DOHH2 (cell line): ENCODE results near the gene DRD2.

Experiments used
- H3F3A ChIP-seq: fragments of 200-600 bp; sonication (generic), shearing (Covaris generic); 2 replicates; pipeline ENCODE4 v1.6.0; 2016; ENCODE audit warnings: antibody characterized with exemption, mild to moderate bottlenecking; ENCODE audit not compliant: control insufficient read depth, insufficient read depth
- H3K27ac ChIP-seq: fragments of 200-600 bp; sonication (generic); 2 replicates; pipeline ENCODE4 v1.5.1; 2014; ENCODE audit warnings: low read depth, mild to moderate bottlenecking, low read length, moderate library complexity
- H3K27me3 ChIP-seq: fragments of 200-600 bp; sonication (generic); 2 replicates; pipeline ENCODE4 v1.6.1; 2014; ENCODE audit warnings: mild to moderate bottlenecking, low read length, mixed read lengths; ENCODE audit not compliant: control insufficient read depth
- H3K36me3 ChIP-seq: fragments of 200-600 bp; sonication (generic); 2 replicates; pipeline ENCODE4 v1.6.1; 2014; ENCODE audit warnings: mild to moderate bottlenecking, low read length, moderate library complexity, mixed read lengths; ENCODE audit not compliant: control insufficient read depth
- H3K4me1 ChIP-seq: fragments of 200-600 bp; sonication (generic); 2 replicates; pipeline ENCODE4 v1.6.1; 2014; ENCODE audit warnings: mild to moderate bottlenecking, low read length, mixed read lengths; ENCODE audit not compliant: control insufficient read depth
- H3K4me2 ChIP-seq: fragments of 200-600 bp; sonication (generic); 2 replicates; pipeline ENCODE4 v1.6.0; 2014; ENCODE audit warnings: mild to moderate bottlenecking, low read length, moderate library complexity
- H3K4me3 ChIP-seq: fragments of 200-600 bp; sonication (generic); 2 replicates; pipeline ENCODE4 v1.5.1; 2014; ENCODE audit warnings: mild to moderate bottlenecking, low read length, mixed read lengths
- H3K79me2 ChIP-seq: fragments of 200-600 bp; sonication (generic); 2 replicates; pipeline ENCODE4 v1.6.1; 2014; ENCODE audit warnings: mild to moderate bottlenecking, low read length, mixed read lengths; ENCODE audit not compliant: control insufficient read depth
- H3K9me2 ChIP-seq: fragments of 200-600 bp; sonication (generic); replicated peaks from 2 replicates; pipeline ENCODE4 v1.6.1; 2014; ENCODE audit warnings: mild to moderate bottlenecking, low read length, mixed read lengths; ENCODE audit not compliant: control insufficient read depth
- H3K9me3 ChIP-seq: fragments of 200-600 bp; sonication (generic); 2 replicates; pipeline ENCODE4 v1.6.1; 2014; ENCODE audit warnings: antibody characterized with exemption, low read length, mixed read lengths; ENCODE audit not compliant: control insufficient read depth, insufficient read depth
- H4K20me1 ChIP-seq: fragments of 200-600 bp; sonication (generic); 2 replicates; pipeline ENCODE4 v1.6.0; 2014; ENCODE audit warnings: low read depth, mild to moderate bottlenecking, antibody characterized with exemption, low read length, moderate library complexity; ENCODE audit not compliant: control insufficient read depth, insufficient read depth
- EZH2phosphoT487 ChIP-seq: fragments of 200-600 bp; sonication (generic); IDR thresholded peaks from 2 replicates; pipeline ENCODE4 v1.6.1; 2017; ENCODE audit warnings: borderline replicate concordance, mild to moderate bottlenecking, antibody characterized with exemption, low read length, moderate library complexity, mixed read lengths
- TF ChIP-seq, protein P1 (sequence below): fragments of 200-600 bp; sonication (generic); IDR thresholded peaks from one replicate; pipeline ENCODE4 v1.5.1; 2014; ENCODE audit warnings: antibody characterized with exemption, mild to moderate bottlenecking, low read depth, low read length; ENCODE audit not compliant: poor library complexity, severe bottlenecking

Gene DRD2

DNA sequence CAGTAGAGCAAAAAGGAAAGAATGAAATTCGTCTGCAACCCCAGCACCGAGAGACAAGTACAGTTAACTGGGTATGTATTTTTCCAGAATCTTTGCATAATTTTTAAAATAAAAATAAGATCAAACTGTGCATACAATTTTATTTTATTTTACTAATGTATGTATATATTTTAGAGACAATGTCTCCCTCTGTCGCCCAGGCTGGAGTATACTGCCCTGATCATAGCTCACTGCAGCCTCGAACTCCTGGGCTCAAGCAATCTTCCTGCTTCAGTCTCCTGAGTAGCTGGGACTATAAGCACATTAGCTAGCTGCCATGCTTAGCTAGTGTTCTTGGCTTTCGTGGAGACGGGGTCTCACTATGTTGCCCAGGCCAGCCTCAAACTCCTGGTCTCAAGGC, 18.8 kb upstream of the DRD2 start:
- H3F3A ChIP-seq, result no peaks in the 10 kb centered on the region
- H3K4me2 ChIP-seq, result no peak overlapping the region
- H3K79me2 ChIP-seq, result no peaks in the 10 kb centered on the region
- no peaks in the 10 kb centered on the region for H3K4me1 ChIP-seq
- H3K36me3 ChIP-seq, result no peaks in the 10 kb centered on the region
- no peak overlapping the region for H3K4me3 ChIP-seq
- H3K9me3 ChIP-seq, result no peaks in the 10 kb centered on the region
- no peaks in the 10 kb centered on the region for H4K20me1 ChIP-seq
- no peaks in the 10 kb centered on the region for H3K9me2 ChIP-seq
- H3K27ac ChIP-seq, result no peak overlapping the region
- peaks cover 3% of the 10 kb centered on the region; the same call in 1 of the 2 replicates for H3K27me3 ChIP-seq
- TF ChIP-seq, protein P1, sequence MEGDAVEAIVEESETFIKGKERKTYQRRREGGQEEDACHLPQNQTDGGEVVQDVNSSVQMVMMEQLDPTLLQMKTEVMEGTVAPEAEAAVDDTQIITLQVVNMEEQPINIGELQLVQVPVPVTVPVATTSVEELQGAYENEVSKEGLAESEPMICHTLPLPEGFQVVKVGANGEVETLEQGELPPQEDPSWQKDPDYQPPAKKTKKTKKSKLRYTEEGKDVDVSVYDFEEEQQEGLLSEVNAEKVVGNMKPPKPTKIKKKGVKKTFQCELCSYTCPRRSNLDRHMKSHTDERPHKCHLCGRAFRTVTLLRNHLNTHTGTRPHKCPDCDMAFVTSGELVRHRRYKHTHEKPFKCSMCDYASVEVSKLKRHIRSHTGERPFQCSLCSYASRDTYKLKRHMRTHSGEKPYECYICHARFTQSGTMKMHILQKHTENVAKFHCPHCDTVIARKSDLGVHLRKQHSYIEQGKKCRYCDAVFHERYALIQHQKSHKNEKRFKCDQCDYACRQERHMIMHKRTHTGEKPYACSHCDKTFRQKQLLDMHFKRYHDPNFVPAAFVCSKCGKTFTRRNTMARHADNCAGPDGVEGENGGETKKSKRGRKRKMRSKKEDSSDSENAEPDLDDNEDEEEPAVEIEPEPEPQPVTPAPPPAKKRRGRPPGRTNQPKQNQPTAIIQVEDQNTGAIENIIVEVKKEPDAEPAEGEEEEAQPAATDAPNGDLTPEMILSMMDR, result no peak
- TF ChIP-seq EZH2phosphoT487, result no peak

DNA sequence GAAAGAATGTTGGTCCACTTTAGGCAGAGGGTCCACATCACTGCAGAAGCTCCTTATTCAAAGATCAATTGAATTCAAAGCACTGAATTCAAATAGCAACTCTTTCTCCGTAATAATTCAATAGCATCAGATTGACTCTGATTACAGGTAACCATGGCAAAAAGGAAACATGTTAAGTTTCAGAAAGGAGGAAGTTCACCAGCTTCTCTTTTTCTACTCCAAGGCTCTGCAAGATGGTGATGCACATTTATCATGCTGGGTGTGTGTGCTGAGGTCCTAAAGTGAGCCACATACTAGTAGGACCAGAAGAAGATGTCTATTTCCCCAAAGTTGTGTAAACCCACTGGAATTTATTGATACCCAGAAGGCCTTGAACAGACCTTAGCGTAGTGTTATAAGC, 18.0 kb upstream of the DRD2 start:
- H3K36me3 ChIP-seq, result no peaks in the 10 kb centered on the region
- no peaks in the 10 kb centered on the region for H3K4me1 ChIP-seq
- no peak overlapping the region for H3K4me3 ChIP-seq
- no peaks in the 10 kb centered on the region for H4K20me1 ChIP-seq
- H3K27ac ChIP-seq, result no peak overlapping the region
- H3F3A ChIP-seq, result no peaks in the 10 kb centered on the region
- H3K9me2 ChIP-seq, result no peaks in the 10 kb centered on the region
- H3K27me3 ChIP-seq, result peaks cover 3% of the 10 kb centered on the region; the same call in 1 of the 2 replicates
- TF ChIP-seq, protein P1, result no peak
- no peak for TF ChIP-seq EZH2phosphoT487
- H3K9me3 ChIP-seq, result no peaks in the 10 kb centered on the region
- H3K79me2 ChIP-seq, result no peaks in the 10 kb centered on the region
- H3K4me2 ChIP-seq, result no peak overlapping the region

DNA sequence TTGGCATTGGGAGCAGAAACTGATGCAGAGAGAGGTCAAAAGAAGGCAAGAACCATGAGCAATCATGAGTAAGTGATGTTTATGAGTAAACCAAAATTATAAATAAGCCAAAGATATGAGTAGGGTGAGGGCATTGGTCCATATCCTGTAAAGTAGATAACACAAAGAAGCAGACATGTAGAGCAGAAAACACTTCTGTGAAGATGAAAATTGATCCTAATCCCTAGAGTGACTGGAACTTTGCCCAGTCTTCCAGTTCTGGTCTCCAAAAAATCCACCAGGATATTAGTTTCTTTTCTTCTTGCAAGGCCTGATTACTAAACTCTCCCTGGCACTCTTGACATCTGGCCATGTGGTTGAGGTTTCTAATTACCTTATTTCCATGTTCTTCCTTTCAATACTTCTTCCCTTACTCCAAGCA, 13.7 kb upstream of the DRD2 start:
- Histone ChIP-seq H3F3A (no peaks in the 10 kb centered on the region), H3K27ac (no peak overlapping the region), H3K4me1 (no peaks in the 10 kb centered on the region), H4K20me1 (no peaks in the 10 kb centered on the region), H3K4me2 (no peak overlapping the region), H3K27me3 (peaks cover 3% of the 10 kb centered on the region; the same call in 1 of the 2 replicates), H3K9me2 (no peaks in the 10 kb centered on the region), H3K79me2 (no peaks in the 10 kb centered on the region), H3K4me3 (no peak overlapping the region), H3K36me3 (no peaks in the 10 kb centered on the region), H3K9me3 (no peaks in the 10 kb centered on the region)
- TF ChIP-seq, protein P1, result no peak
- TF ChIP-seq EZH2phosphoT487, result no peak

DNA sequence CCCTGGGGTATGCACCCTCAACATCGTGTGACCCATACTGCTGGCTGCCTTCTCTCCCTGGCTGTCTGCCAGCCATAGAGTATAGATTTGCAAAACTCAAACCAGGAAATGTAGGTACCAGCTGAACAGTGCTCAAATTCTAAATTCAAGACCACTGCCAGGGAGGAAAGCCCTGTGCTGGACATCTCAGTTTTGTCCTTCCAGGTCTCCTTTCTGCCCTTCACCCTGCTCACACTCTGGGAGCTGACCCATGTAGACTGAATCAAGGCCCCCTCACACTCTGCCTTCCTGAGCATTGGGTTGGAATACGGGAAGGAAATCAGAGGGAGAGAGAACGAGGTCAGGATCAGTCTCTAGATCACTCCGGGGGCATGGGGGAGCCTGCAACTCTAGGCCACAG, 12.4 kb upstream of the DRD2 start:
- no peaks in the 10 kb centered on the region for H3F3A ChIP-seq
- H3K4me2 ChIP-seq, result no peak overlapping the region
- H3K79me2 ChIP-seq, result no peaks in the 10 kb centered on the region
- no peak overlapping the region for H3K4me3 ChIP-seq
- no peaks in the 10 kb centered on the region for H3K27me3 ChIP-seq
- no peaks in the 10 kb centered on the region for H3K9me2 ChIP-seq
- no peaks in the 10 kb centered on the region for H4K20me1 ChIP-seq
- no peaks in the 10 kb centered on the region for H3K36me3 ChIP-seq
- no peaks in the 10 kb centered on the region for H3K9me3 ChIP-seq
- TF ChIP-seq EZH2phosphoT487, result no peak
- TF ChIP-seq, protein P1, result no peak
- no peak overlapping the region for H3K27ac ChIP-seq
- no peaks in the 10 kb centered on the region for H3K4me1 ChIP-seq
